A549 (cell line): ENCODE results near the gene PHRF1. TPM values are rescaled to one million over a fixed set of nuclear protein-coding genes. Genes with fewer than 3 reads are reported as not detected.

Experiments
- ATAC-seq, 2 experiments: fragments of 200-7000 bp in 1 of 2; fragments of >200 bp in 1 of 2; cut with Nextera tagmentation in 1 of 2; cut with Tn5 transposase in 1 of 2; 3 replicates each; pipeline versions ENCODE4 v1.8.0 to v1.9.1; 2018 to 2020; ENCODE audit warnings: mild to moderate bottlenecking in 1 of 2, moderate library complexity in 1 of 2
- CTCF ChIA-PET: fragments of 300-600 bp; sonication (Branson Sonifier 250); formaldehyde crosslinking; extraction: SDS; loops from one replicate; lab custom pipeline; 2021; ENCODE audit warnings: antibody characterized with exemption, inconsistent platforms; lab: Yijun Ruan, JAX
- POLR2A ChIA-PET: fragments of 350-600 bp; formaldehyde crosslinking; extraction: SDS; loops from one replicate; lab custom pipeline; 2021; ENCODE audit warnings: antibody characterized with exemption, inconsistent platforms; lab: Yijun Ruan, JAX
- DNase-seq, 2 experiments: peaks; one replicate each; pipeline versions ENCODE4 v3.0.0 to v3.0.0-alpha.2; 2011 to 2016; ENCODE audit warnings: low read depth in 1 of 2, low spot score in 1 of 2
- FAIRE-seq: peaks from 2 replicates; lab custom pipeline; 2011; peaks lifted over from hg19 to GRCh38; lab: Jason Lieb, UNC
- H3K27ac ChIP-seq, 2 experiments: fragments of >200 bp; sonication (Bioruptor Twin); formaldehyde crosslinking; 3 replicates each; pipeline ENCODE4 v1.5.1; 2016 to 2017
- H3K4me1 ChIP-seq: fragments of >200 bp; sonication (Bioruptor Twin); formaldehyde crosslinking; 3 replicates; pipeline ENCODE4 v1.6.1; 2016
- H3K4me2 ChIP-seq: fragments of >200 bp; sonication (Bioruptor Twin); formaldehyde crosslinking; 3 replicates; pipeline ENCODE4 v1.6.1; 2016
- H3K4me3 ChIP-seq: fragments of >200 bp; sonication (Bioruptor Twin); formaldehyde crosslinking; 3 replicates; pipeline ENCODE4 v1.5.1; 2016
- H3K9me3 ChIP-seq: fragments of >200 bp; sonication (Bioruptor Twin); formaldehyde crosslinking; 3 replicates; pipeline ENCODE4 v1.6.1; 2016
- BHLHE40 ChIP-seq: IDR thresholded peaks from 2 replicates; pipeline ENCODE4 v1.6.1; 2012; ENCODE audit warnings: low read depth, low read length, inconsistent platforms
- EP300 ChIP-seq, 2 experiments: fragments of >200 bp; sonication (Bioruptor Twin); formaldehyde crosslinking; IDR thresholded peaks; 2 replicates in 1 of 2; 3 replicates in 1 of 2; pipeline ENCODE4 v1.6.1; 2016 to 2017
- ESRRA ChIP-seq: fragments of 150-350 bp; IDR thresholded peaks from 2 replicates; pipeline ENCODE4 v1.6.1; 2014; ENCODE audit warnings: mild to moderate bottlenecking, low read length, borderline replicate concordance
- FOSL2 ChIP-seq, 2 experiments: fragments of 450-650 bp in 1 of 2; fragments of >200 bp in 1 of 2; sonication (Bioruptor Twin) in 1 of 2; formaldehyde crosslinking; IDR thresholded peaks; 2 replicates each; pipeline versions ENCODE4 v1.5.0 to v1.6.1; 2016 to 2020; ENCODE audit warnings: mild to moderate bottlenecking in 1 of 2, moderate library complexity in 1 of 2
- FOXS1 ChIP-seq: fragments of 250-450 bp; sonication (Bioruptor Pico); IDR thresholded peaks from 2 replicates; pipeline ENCODE4 v1.5.0; 2020; ENCODE audit warnings: mild to moderate bottlenecking, moderate library complexity
- HEYL ChIP-seq: fragments of 250-450 bp; sonication (Bioruptor Pico); IDR thresholded peaks from 2 replicates; pipeline ENCODE4 v1.8.0; 2021; ENCODE audit warnings: mild to moderate bottlenecking, moderate library complexity
- HOXB13 ChIP-seq: fragments of 250-450 bp; sonication (Bioruptor Pico); IDR thresholded peaks from 2 replicates; pipeline ENCODE4 v1.5.0; 2020; ENCODE audit warnings: low read depth, mild to moderate bottlenecking, moderate library complexity
- HOXB5 ChIP-seq: fragments of 250-450 bp; sonication (Bioruptor Pico); IDR thresholded peaks from 2 replicates; pipeline ENCODE4 v1.5.0; 2020; ENCODE audit warnings: mild to moderate bottlenecking, moderate library complexity
- JUNB ChIP-seq: fragments of >200 bp; sonication (Bioruptor Twin); formaldehyde crosslinking; IDR thresholded peaks from 2 replicates; pipeline ENCODE4 v1.6.1; 2016
- MAZ ChIP-seq: fragments of 150-350 bp; IDR thresholded peaks from 2 replicates; pipeline ENCODE4 v1.6.1; 2014; ENCODE audit warnings: antibody characterized with exemption, low read depth, low read length, borderline replicate concordance
- NFE2L2 ChIP-seq: fragments of 150-350 bp; conservative IDR thresholded peaks from 2 replicates; pipeline ENCODE4 v1.6.1; 2014; ENCODE audit warnings: low read length
- NPAS2 ChIP-seq: fragments of 250-450 bp; sonication (Bioruptor Pico); IDR thresholded peaks from 2 replicates; pipeline ENCODE4 v1.8.0; 2022; ENCODE audit warnings: mild to moderate bottlenecking, moderate library complexity, borderline replicate concordance
- NR3C1 ChIP-seq: fragments of >200 bp; sonication (Bioruptor Twin); formaldehyde crosslinking; IDR thresholded peaks from 3 replicates; pipeline ENCODE4 v1.6.1; 2017
- RARB ChIP-seq: fragments of 250-450 bp; sonication (Bioruptor Pico); IDR thresholded peaks from 2 replicates; pipeline ENCODE4 v1.8.0; 2021; ENCODE audit warnings: mild to moderate bottlenecking, moderate library complexity
- TFCP2L1 ChIP-seq: fragments of 250-450 bp; sonication (Bioruptor Pico); IDR thresholded peaks from 2 replicates; pipeline ENCODE4 v1.5.0; 2021; ENCODE audit warnings: mild to moderate bottlenecking
- ZC3H11A ChIP-seq: fragments of 450-650 bp; IDR thresholded peaks from 2 replicates; pipeline ENCODE4 v1.6.1; 2014; ENCODE audit warnings: antibody characterized with exemption, mild to moderate bottlenecking
- ZNF302 ChIP-seq: fragments of 250-450 bp; sonication (Bioruptor Pico); IDR thresholded peaks from 2 replicates; pipeline ENCODE4 v1.9.0; 2021; ENCODE audit warnings: inconsistent platforms, mild to moderate bottlenecking, moderate library complexity
- WGBS: methylation state at CpG from one replicate; pipeline ENCODE4 v1.1.6; 2017; ENCODE audit errors: missing lambda C conversion rate; 5-methylcytosine and 5-hydroxymethylcytosine counted together
- polyA plus RNA-seq, 4 experiments: library from polyadenylated mRNA; depleted of rRNA in 3 of 4; stranded (reverse); fragments of >200 nt; fragmentation: RNase III in 1 of 4; extraction: RNeasy Plus Mini Kit Qiagen cat#74134 plus additional on column Dnase treatment in 1 of 4; gene quantifications; 2 replicates in 3 of 4; 3 replicates in 1 of 4; pipeline ENCODE4 v1.2.3, GENCODE V29; 2011 to 2017
- TF ChIP-seq, protein P1 (sequence below): IDR thresholded peaks from 2 replicates; pipeline ENCODE4 v1.6.1; 2012
- TF ChIP-seq, protein P2 (sequence below): fragments of 250-450 bp; sonication (Bioruptor Pico); IDR thresholded peaks from 2 replicates; pipeline ENCODE4 v1.5.0; 2021; ENCODE audit warnings: mild to moderate bottlenecking, moderate library complexity, borderline replicate concordance
- TF ChIP-seq, protein P3 (sequence below): IDR thresholded peaks from 2 replicates; pipeline ENCODE4 v1.6.1; 2012
- TF ChIP-seq, protein P4 (sequence below): fragments of 250-450 bp; sonication (Bioruptor Pico); IDR thresholded peaks from 2 replicates; pipeline ENCODE4 v1.5.0; 2020; ENCODE audit warnings: low read depth, mild to moderate bottlenecking, moderate library complexity
- TF ChIP-seq, protein P5 (sequence below): fragments of >200 bp; sonication (Bioruptor Twin); formaldehyde crosslinking; IDR thresholded peaks from 3 replicates; pipeline ENCODE4 v1.5.1; 2016

The PHRF1 gene
- polyA plus RNA-seq, 2 of the 4 experiments (the other 2 are of a cell fraction), result 10.8 to 25.3 TPM

DNA sequence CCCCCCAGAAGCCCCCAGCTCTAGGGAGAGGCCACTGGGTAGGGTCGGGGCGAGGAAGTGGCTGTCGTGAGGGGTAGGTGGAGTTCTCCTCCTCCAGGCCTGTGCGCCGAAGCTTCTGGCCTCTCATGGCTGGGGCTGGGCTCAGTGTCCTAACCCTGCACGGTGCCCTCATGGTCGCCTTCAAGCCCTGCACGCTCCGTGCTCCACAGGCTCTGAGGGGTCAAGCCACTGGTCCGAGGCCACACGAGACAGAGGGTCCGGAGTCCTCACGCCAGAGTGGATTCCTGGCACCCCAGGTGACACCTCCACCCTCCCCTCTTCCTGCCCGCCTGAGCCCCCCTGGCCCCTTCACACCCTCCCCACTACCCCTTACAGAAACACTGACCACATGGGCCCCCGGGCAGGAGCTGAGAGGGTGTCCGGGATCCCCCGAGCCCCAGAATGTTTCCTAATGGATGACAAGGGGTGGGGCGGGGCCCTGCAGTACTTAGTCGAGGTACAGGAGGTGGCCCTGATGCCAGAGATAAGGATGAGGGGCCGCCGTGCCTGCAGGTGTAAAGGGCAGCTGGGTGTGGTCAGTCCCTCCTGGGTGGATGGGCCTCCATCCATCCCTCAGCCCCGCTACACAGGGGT, 49.5 kb downstream of the PHRF1 start:
- ChIA-PET POLR2A (no interaction called here), CTCF (interaction anchor here (1.2 to 1.6 kb wide), 2 partner anchors 16 to 19 kb away, joined by 3 read pairs; no protein-coding TSS in a partner anchor)
- peak overlapping the region in 1 of 2 experiments; percentile 65; a peak in 3 of 6 replicates for H3K27ac ChIP-seq
- no peak for TF ChIP-seq JUNB
- TF ChIP-seq HOXB13, result no peak
- no peak for TF ChIP-seq NFE2L2
- no peak for DNase-seq
- H3K4me2 ChIP-seq, result no peak overlapping the region
- peak; percentile 16 to 34; a peak in 4 of 6 replicates for ATAC-seq
- no peak for FAIRE-seq
- H3K9me3 ChIP-seq, result no peaks in the 10 kb centered on the region
- 87% methylated on average over 19 of the region's 22 CpGs for WGBS
- no peak overlapping the region for H3K4me3 ChIP-seq
- H3K4me1 ChIP-seq, result peaks cover 26% of the 10 kb centered on the region

DNA sequence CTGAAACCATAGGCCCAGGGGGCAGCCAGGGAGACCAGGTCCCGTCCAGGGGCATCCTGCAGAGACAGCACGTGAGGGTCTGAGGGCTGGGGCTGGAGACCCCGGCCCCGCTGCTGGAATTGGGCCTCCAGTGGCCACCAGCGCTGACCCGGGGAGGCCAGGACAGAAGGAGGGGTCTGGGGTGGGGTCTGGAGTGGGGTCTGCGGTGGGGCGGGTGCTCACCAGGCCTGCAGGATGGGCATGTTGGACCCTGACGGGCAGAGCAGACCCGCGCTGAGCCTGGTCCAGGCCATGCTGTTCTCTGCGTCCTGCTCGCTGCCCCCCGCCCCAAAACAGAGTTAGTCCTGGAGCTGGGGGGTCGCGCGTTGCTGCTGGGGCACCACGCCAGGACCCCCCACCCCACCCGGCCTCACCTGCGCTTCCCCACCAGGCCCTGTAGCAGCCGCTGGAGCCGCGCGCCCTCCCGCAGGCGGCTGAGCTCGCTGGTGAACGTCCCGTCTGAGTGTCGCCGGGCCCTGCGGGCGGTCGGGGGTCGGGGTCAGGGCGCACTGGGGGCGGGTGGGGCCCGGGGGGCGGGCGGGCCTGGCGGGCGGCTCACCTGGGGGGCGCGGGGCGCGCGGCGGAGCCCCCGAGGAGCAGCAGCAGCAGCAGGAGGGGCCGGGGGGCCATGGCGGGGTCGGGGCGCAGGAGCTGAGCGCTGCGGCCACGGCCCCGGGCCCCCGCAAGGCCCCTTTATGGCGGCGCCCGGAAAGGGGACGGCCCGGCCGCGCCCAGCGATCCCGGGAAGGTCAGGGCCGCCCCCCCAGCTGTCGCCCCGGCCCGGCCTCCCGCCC, 50.4 kb downstream of the PHRF1 start, which contains the start of gene SCT:
TSS of gene SCT (minus strand) at position 707 of the 833 bp plus-strand sequence. CDS start at position 669, 38 bp downstream.
- Histone ChIP-seq H3K27ac (no peak within 1 kb of the TSS; a peak in 1 of 6 replicates), H3K4me2 (no peak within 1 kb of the TSS), H3K4me3 (no peak within 1 kb of the TSS), H3K4me1 (peaks cover 26% of the 10 kb centered on the region), H3K9me3 (no peaks in the 10 kb centered on the region)
- ATAC-seq, result no peak
- TF ChIP-seq ZNF302 (CRISPR knock-in tag) (no peak), HOXB5 (CRISPR knock-in tag) (no peak), RARB (CRISPR knock-in tag) (no peak), HEYL (CRISPR knock-in tag) (no peak), NR3C1 (no peak), MAZ (no peak), FOSL2 (IDR thresholded peaks at IDR 0.05) (no peak), FOSL2 (CRISPR knock-in tag; IDR thresholded peaks at IDR 0.05) (no peak), BHLHE40 (no peak), ZC3H11A (no peak)
- TF ChIP-seq, protein P1, sequence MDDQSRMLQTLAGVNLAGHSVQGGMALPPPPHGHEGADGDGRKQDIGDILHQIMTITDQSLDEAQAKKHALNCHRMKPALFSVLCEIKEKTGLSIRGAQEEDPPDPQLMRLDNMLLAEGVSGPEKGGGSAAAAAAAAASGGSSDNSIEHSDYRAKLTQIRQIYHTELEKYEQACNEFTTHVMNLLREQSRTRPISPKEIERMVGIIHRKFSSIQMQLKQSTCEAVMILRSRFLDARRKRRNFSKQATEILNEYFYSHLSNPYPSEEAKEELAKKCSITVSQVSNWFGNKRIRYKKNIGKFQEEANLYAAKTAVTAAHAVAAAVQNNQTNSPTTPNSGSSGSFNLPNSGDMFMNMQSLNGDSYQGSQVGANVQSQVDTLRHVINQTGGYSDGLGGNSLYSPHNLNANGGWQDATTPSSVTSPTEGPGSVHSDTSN, result no peak
- TF ChIP-seq, protein P2, sequence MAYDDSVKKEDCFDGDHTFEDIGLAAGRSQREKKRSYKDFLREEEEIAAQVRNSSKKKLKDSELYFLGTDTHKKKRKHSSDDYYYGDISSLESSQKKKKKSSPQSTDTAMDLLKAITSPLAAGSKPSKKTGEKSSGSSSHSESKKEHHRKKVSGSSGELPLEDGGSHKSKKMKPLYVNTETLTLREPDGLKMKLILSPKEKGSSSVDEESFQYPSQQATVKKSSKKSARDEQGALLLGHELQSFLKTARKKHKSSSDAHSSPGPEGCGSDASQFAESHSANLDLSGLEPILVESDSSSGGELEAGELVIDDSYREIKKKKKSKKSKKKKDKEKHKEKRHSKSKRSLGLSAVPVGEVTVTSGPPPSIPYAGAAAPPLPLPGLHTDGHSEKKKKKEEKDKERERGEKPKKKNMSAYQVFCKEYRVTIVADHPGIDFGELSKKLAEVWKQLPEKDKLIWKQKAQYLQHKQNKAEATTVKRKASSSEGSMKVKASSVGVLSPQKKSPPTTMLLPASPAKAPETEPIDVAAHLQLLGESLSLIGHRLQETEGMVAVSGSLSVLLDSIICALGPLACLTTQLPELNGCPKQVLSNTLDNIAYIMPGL (CRISPR knock-in tag), result no peak
- TF ChIP-seq, protein P3, sequence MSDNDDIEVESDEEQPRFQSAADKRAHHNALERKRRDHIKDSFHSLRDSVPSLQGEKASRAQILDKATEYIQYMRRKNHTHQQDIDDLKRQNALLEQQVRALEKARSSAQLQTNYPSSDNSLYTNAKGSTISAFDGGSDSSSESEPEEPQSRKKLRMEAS, result no peak
- ChIA-PET CTCF (interaction anchor here (1.2 to 1.6 kb wide), 2 partner anchors 15 to 20 kb away, joined by 3 read pairs; no protein-coding TSS in a partner anchor), POLR2A (no interaction called here)
- WGBS, result no CpG with 5 or more reads among the region's 72 CpGs
- FAIRE-seq, result no peak
- DNase-seq, result no peak

DNA sequence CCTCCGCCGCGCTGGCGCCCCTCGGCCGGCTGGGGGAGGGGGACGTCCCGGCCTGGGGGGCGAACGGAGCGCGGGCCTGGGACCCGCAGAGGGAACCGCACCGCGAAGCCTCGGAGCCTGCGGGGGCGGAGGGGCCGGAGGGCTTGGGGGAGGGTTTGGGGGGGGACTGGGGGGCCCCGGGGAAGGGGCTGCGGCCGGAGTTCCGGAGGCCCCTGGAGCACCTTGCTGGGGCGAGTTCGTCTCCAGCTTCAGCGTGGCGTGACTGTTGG, 51.0 kb downstream of the PHRF1 start:
- peaks cover 26% of the 10 kb centered on the region for H3K4me1 ChIP-seq
- no peak overlapping the region for H3K27ac ChIP-seq
- ATAC-seq (no peak), DNase-seq (no peak), FAIRE-seq (no peak)
- no peak overlapping the region for H3K4me2 ChIP-seq
- POLR2A ChIA-PET, result no interaction called here
- CTCF ChIA-PET, result no interaction called here
- TF ChIP-seq ESRRA, result no peak
- TF ChIP-seq ZC3H11A, result no peak
- TF ChIP-seq TFCP2L1 (CRISPR knock-in tag), result no peak
- TF ChIP-seq FOXS1, result no peak
- TF ChIP-seq, protein P4, sequence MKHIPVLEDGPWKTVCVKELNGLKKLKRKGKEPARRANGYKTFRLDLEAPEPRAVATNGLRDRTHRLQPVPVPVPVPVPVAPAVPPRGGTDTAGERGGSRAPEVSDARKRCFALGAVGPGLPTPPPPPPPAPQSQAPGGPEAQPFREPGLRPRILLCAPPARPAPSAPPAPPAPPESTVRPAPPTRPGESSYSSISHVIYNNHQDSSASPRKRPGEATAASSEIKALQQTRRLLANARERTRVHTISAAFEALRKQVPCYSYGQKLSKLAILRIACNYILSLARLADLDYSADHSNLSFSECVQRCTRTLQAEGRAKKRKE (CRISPR knock-in tag), result no peak
- TF ChIP-seq, protein P5, sequence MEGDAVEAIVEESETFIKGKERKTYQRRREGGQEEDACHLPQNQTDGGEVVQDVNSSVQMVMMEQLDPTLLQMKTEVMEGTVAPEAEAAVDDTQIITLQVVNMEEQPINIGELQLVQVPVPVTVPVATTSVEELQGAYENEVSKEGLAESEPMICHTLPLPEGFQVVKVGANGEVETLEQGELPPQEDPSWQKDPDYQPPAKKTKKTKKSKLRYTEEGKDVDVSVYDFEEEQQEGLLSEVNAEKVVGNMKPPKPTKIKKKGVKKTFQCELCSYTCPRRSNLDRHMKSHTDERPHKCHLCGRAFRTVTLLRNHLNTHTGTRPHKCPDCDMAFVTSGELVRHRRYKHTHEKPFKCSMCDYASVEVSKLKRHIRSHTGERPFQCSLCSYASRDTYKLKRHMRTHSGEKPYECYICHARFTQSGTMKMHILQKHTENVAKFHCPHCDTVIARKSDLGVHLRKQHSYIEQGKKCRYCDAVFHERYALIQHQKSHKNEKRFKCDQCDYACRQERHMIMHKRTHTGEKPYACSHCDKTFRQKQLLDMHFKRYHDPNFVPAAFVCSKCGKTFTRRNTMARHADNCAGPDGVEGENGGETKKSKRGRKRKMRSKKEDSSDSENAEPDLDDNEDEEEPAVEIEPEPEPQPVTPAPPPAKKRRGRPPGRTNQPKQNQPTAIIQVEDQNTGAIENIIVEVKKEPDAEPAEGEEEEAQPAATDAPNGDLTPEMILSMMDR, result no peak
- TF ChIP-seq, protein P3, result no peak
- no peak for TF ChIP-seq EP300 (IDR thresholded peaks at IDR 0.05)
- TF ChIP-seq NPAS2 (CRISPR knock-in tag), result no peak
- H3K4me3 ChIP-seq, result no peak overlapping the region
- H3K9me3 ChIP-seq, result no peaks in the 10 kb centered on the region
- WGBS, result 94% methylated on average over 12 of the region's 28 CpGs
